ENCODE measurements around the gene SLC25A15.
"Not testable (repeated sequence)": the region's sequence is repeated elsewhere in the genome, so short reads cannot be mapped to it uniquely, and the experiment has no call there.

SLC25A15 gene

DNA sequence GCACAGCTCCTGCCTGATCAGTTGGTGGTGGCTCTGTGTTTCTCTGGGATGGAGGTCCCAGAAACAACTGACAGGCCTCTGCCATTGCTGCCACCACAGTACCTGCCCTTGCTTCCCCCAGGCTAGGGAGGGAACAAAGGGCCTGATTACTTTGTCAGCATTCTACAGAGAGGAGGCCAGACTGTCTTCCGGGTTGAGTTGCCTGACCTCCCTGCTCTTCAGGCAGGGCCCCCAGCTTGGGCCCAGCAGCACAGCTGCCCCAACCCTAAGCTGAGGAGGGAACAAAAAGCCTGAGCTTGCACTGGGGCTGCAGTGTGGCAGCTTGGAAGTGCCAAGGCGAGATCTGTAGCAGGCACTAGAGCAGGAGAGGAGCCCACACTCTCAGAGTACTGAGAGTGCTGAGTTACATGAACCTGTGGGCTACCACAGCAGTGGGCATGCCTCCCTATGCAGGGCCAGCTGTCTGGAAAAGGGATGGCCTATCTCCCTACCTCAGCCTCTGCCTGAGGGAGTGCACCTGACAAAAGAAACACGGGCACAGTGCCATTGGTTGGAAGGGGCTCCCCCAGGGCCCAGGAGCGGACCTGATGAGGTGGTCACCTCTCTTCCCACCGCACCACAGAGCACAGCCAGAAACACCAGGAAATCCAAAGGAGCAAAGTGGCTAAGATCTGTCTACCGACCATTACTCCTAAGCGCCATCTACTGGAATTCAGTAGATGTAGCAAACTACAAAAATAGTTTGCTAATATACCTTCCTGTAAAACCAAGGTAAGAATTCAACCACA lies 24.4 kb downstream of the SLC25A15 start:
- no peak for DNase-seq (ENCODE audit: low read depth)

DNA sequence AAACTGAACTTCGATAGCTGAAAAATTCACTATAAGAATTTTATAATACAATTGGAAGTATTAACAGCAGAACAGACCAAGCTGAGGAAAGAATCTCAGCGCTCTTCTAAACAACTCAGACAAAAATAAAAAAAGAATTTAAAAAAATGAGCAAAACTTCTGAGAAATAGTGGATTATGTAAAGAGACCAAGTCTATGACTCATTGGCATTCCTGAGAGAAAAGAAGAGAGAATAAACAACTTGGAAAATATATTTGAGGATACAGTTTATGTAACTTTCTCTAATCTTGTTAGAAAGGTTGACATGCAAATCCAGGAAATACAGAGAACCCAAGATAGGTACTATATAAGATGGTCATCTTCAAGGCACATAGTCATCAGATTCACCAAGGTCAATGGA lies 25.4 kb downstream of the SLC25A15 start:
- DNase-seq (ENCODE audit: low read depth), result no peak

DNA sequence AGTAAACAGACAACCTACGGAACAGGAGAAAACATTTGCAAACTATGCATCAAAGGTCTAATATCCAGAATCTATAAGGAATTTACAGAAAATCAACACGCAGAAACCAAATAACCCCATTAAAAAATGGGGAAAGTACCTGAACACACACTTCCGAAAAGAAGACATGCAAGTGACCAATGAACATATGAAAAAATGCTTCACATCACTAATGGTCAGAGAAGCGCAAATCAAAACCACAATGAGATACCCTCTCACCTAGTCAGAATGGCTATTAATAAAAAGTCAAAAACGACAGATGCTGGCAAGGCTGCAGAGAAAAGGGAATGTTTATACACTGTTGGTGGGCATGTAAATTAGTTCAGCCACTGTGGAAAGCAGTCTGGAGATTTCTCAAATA lies 29.5 kb downstream of the SLC25A15 start:
- DNase-seq (ENCODE audit: low read depth), result no peak

DNA sequence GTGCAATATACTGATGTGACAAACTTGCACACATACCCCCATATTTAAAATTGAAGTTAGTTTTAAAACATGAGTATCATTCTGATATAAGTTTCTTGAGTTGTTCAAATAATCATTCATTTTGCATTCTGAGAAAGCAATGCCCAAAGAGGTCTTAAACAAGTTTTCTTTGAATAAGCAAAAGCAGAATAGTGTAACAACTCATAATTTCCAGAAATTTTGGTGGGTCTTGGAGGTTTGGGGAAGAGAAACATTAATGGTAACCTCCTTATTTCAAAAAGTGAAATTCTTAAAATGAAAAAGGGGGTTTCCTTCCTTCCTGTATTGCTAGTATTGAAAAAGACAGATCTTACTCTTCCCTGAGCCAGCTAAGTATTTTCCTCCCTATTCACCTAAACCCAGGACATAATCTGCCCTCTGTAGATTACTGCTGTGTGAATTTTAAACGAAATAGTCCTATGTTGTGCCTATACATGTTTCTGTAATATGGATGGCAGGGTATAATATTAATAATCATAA lies 30.4 kb downstream of the SLC25A15 start:
- DNase-seq (ENCODE audit: low read depth), result no peak

DNA sequence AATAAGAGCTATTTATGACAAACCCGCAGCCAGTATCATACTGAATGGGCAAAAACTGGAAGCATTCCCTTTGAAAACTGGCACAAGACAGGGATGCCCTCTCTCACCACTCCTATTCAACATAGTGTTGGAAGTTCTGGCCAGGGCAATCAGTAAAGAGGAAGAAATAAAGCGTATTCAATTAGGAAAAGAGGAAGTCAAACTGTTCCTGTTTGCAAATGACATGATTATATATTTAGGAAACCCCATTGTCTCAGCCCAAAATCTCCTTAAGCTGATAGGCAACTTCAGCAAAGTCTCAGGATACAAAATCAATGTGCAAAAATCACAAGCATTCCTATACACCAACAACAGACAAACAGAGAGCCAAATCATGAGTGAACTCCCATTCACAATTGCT lies 50.3 kb downstream of the SLC25A15 start:
- DNase-seq (ENCODE audit: low read depth), result not testable (repeated sequence)

DNA sequence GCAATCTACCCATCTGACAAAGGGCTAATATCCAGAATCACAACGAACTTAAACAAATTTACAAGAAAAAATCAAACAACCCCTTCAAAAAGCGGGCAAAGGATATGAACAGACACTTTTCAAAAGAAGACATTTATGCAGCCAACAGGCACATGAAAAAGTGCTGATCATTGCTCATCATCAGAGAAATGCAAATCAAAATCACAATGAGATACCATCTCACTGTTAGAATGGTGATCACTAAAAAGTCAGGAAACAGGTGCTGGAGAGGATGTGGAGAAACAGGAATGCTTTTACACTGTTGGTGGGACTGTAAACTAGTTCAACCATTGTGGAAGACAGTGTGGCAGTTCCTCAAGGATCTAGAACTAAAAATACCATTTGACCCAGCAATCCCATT lies 51.5 kb downstream of the SLC25A15 start:
- not testable (repeated sequence) for DNase-seq (ENCODE audit: low read depth)
